Measurements from ENCODE around the gene EFCAB13.

EFCAB13 gene

DNA sequence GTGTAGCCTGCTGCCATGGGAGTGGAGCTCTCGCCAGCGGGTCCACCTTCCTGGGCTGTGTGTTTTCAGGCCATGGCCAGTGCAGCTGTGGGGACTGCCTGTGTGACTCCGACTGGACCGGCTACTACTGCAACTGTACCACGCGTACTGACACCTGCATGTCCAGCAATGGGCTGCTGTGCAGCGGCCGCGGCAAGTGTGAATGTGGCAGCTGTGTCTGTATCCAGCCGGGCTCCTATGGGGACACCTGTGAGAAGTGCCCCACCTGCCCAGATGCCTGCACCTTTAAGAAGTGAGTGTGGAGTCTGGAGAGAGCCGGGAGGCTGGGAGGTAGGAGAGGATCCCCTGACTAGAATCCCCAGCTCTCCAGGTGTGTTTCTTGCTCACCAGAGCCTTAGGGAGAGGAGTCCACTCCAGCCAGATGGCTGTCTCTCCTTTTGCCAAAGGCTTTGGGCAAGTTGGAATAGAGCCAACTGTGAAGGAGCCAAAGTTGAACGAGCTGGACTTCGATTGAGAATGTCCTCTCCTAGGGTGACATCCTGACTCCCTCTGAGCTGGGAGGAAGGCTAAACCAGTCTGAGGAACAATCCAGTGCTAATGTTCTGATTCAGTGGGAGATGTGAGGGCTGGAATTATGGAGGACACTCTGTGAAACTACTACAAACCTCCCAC lies 24.4 kb upstream of the EFCAB13 start:
- H3K27me3 ChIP-seq (ENCODE audit: insufficient read depth, low read length), result no peaks in the 10 kb centered on the region
- H2AFZ ChIP-seq (ENCODE audit: low read depth, low read length), result no peak overlapping the region
- H3K36me3 ChIP-seq (ENCODE audit: insufficient read depth, low read length), result no peaks in the 10 kb centered on the region
- H3K9me3 ChIP-seq (ENCODE audit: low read length), result peaks cover 12% of the 10 kb centered on the region
- H3K4me3 ChIP-seq (ENCODE audit: low read length), result no peak overlapping the region
- peaks cover 11% of the 10 kb centered on the region for H3K4me1 ChIP-seq (ENCODE audit: insufficient read depth, low read length)

DNA sequence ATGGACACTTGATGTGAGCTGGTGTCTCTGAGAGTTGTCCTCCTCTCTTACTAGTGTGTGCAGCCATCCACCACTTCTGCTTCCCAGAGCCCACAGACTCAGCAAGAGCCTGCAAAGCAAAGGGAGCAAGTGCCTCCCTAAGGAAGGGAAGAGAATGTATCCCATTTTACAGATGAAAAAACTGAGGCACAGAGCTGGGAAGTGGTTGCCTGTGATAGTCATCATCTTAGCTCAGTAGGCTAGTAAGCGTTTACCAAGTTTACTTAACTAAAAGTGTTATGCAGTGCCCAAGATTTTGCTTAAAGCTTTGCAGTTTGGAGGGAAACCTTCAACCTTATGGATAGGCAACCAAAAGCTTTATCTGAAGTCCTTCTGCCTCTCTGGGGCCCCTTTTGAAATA lies 23.0 kb upstream of the EFCAB13 start:
- H3K4me3 ChIP-seq (ENCODE audit: low read length), result no peak overlapping the region
- H3K27me3 ChIP-seq (ENCODE audit: insufficient read depth, low read length), result no peaks in the 10 kb centered on the region
- peaks cover 4% of the 10 kb centered on the region for H3K4me1 ChIP-seq (ENCODE audit: insufficient read depth, low read length)
- H3K9me3 ChIP-seq (ENCODE audit: low read length), result peaks cover 12% of the 10 kb centered on the region
- H3K36me3 ChIP-seq (ENCODE audit: insufficient read depth, low read length), result no peaks in the 10 kb centered on the region
- no peak overlapping the region for H2AFZ ChIP-seq (ENCODE audit: low read depth, low read length)

DNA sequence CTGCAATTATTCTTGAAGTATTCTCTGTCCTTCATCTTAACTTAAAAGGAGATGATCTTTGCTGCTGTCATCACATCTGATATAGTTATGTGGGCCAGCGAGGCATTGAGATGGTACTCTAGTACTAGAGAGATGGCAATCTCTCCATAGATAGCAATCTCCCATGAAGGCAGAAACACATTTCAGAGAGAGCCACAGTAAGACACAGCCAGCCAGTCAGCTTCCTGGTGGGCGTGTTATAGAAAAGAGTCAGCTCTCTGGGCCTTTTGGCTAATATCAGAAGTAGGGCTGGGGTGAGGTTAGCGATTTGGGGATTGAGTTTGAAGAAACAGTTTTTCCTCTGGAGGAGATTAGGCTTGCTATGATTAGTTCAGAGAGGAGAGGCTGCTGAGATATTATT lies 22.6 kb upstream of the EFCAB13 start:
- Histone ChIP-seq H3K4me1 (ENCODE audit: insufficient read depth, low read length) (peaks cover under 1% of the 10 kb centered on the region), H3K27me3 (ENCODE audit: insufficient read depth, low read length) (no peaks in the 10 kb centered on the region), H3K4me3 (ENCODE audit: low read length) (no peak overlapping the region), H3K9me3 (ENCODE audit: low read length) (peaks cover 12% of the 10 kb centered on the region), H2AFZ (ENCODE audit: low read depth, low read length) (no peak overlapping the region), H3K36me3 (ENCODE audit: insufficient read depth, low read length) (no peaks in the 10 kb centered on the region)

DNA sequence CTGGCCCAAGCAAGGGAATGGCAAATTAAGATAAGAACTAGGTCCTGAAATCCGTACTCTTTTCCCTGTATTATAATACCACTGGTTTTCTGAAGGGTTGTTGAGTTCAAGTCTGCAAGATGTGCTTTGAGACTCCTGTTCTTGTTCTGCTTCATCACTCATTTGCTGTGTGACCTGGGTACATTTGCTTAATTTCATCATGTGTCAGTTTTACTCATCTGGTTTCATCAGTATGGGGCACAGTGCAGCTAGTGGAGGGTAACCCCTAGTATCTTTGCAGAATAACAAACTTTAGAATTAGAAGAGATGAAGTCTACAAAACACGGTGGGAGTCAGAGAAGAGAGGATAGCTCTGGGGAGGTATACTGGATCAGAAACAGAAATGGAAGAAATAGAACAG lies 21.9 kb upstream of the EFCAB13 start:
- H3K9me3 ChIP-seq (ENCODE audit: low read length), result peaks cover 12% of the 10 kb centered on the region
- H3K36me3 ChIP-seq (ENCODE audit: insufficient read depth, low read length), result no peaks in the 10 kb centered on the region
- no peak overlapping the region for H3K4me3 ChIP-seq (ENCODE audit: low read length)
- no peaks in the 10 kb centered on the region for H3K27me3 ChIP-seq (ENCODE audit: insufficient read depth, low read length)
- no peak overlapping the region for H2AFZ ChIP-seq (ENCODE audit: low read depth, low read length)
- no peaks in the 10 kb centered on the region for H3K4me1 ChIP-seq (ENCODE audit: insufficient read depth, low read length)

DNA sequence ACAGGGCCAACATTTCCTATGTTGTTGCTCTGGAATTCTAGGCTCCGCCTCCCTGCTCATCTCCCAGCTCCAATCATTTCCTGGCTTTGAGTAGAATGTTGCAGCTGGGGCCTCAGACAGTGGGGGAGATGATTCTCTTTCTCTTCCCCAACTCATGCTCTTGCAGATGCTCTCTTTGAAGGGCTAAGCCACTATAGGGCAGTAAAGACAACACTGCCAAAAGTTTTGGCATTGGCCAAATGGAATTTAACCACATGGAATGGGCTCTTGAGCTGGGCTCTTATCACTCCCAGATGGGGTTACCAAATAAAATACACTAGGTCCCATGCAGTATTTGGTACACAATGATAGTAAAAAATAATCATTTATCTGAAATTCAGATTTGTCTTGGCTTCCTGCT lies 19.6 kb upstream of the EFCAB13 start:
- Histone ChIP-seq H3K9me3 (ENCODE audit: low read length) (peaks cover 11% of the 10 kb centered on the region), H3K4me1 (ENCODE audit: insufficient read depth, low read length) (no peaks in the 10 kb centered on the region), H3K36me3 (ENCODE audit: insufficient read depth, low read length) (no peaks in the 10 kb centered on the region), H3K4me3 (ENCODE audit: low read length) (no peak overlapping the region), H3K27me3 (ENCODE audit: insufficient read depth, low read length) (no peaks in the 10 kb centered on the region), H2AFZ (ENCODE audit: low read depth, low read length) (no peak overlapping the region)

DNA sequence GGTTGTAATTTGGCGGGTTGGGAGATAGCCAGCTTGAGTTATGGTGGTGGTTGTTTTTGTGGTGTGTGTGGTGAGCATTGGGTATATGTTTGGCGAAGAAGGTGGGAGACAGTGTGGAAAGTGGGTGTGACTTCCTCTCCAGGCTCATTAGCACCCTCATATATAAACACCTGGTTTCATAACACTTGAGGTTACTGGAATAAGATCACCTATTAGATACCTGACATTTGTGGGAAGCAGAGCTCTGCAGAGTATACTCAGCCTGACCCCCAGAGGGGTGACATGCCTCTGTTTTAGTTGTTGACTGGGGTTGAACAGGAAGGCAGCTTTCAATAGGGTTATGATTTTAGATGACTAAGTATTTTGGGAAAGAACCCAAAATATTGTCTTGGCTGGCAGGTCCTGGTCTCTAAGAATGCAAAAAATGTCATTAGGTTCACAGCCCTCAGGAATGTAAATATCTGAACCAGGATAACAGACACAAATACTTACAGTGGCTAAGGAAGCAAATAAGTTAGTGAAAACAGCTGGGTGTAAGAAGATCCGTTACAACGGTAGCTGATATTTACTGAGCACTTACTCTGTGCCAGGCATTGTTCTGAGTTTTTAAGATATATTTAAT lies 18.3 kb upstream of the EFCAB13 start:
- Histone ChIP-seq H3K27me3 (ENCODE audit: insufficient read depth, low read length) (no peaks in the 10 kb centered on the region), H3K9me3 (ENCODE audit: low read length) (peaks cover 8% of the 10 kb centered on the region), H3K4me3 (ENCODE audit: low read length) (no peak overlapping the region), H3K36me3 (ENCODE audit: insufficient read depth, low read length) (no peaks in the 10 kb centered on the region), H2AFZ (ENCODE audit: low read depth, low read length) (no peak overlapping the region), H3K4me1 (ENCODE audit: insufficient read depth, low read length) (no peaks in the 10 kb centered on the region)

DNA sequence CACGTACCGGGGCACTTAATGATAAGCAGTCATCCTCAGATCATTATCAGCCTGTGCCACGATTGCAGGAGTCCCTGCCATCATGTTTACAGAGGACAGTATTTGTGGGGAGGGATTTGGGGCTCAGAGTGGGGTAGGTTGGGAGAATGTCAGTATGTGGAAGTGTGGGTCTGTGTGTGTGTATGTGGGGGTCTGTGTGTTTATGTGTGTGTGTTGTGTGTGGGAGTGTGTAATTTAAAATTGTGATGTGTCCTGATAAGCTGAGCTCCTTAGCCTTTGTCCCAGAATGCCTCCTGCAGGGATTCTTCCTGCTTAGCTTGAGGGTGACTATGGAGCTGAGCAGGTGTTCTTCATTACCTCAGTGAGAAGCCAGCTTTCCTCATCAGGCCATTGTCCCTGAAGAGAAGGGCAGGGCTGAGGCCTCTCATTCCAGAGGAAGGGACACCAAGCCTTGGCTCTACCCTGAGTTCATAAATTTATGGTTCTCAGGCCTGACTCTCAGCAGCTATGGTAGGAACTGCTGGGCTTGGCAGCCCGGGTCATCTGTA lies 13.5 kb upstream of the EFCAB13 start:
- no peaks in the 10 kb centered on the region for H3K4me1 ChIP-seq (ENCODE audit: insufficient read depth, low read length)

DNA sequence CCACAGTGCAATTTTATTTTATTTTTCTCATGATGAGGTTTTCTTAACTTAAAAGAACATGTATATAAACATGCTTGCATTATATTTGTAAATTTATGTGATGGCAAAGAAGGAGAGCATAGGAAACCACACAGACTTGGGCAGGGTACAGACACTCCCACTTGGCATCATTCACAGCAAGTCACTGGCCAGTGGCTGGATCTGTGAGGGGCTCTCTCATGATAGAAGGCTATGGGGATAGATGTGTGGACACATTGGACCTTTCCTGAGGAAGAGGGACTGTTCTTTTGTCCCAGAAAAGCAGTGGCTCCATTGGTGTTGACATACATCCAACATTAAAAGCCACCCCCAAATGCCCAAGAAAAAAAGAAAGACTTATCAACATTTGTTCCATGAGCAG lies 12.3 kb upstream of the EFCAB13 start:
- H2AFZ ChIP-seq (ENCODE audit: low read depth, low read length), result no peak overlapping the region
- H3K27me3 ChIP-seq (ENCODE audit: insufficient read depth, low read length), result no peaks in the 10 kb centered on the region
- H3K4me1 ChIP-seq (ENCODE audit: insufficient read depth, low read length), result peaks cover 2% of the 10 kb centered on the region
- H3K36me3 ChIP-seq (ENCODE audit: insufficient read depth, low read length), result no peaks in the 10 kb centered on the region
- no peaks in the 10 kb centered on the region for H3K9me3 ChIP-seq (ENCODE audit: low read length)
- H3K4me3 ChIP-seq (ENCODE audit: low read length), result no peak overlapping the region

More for the DNA sequence above, 13.5 kb upstream of the EFCAB13 start:
- Histone ChIP-seq H2AFZ (ENCODE audit: low read depth, low read length) (no peak overlapping the region), H3K9me3 (ENCODE audit: low read length) (no peaks in the 10 kb centered on the region), H3K4me3 (ENCODE audit: low read length) (no peak overlapping the region), H3K27me3 (ENCODE audit: insufficient read depth, low read length) (no peaks in the 10 kb centered on the region), H3K36me3 (ENCODE audit: insufficient read depth, low read length) (no peaks in the 10 kb centered on the region)

DNA sequence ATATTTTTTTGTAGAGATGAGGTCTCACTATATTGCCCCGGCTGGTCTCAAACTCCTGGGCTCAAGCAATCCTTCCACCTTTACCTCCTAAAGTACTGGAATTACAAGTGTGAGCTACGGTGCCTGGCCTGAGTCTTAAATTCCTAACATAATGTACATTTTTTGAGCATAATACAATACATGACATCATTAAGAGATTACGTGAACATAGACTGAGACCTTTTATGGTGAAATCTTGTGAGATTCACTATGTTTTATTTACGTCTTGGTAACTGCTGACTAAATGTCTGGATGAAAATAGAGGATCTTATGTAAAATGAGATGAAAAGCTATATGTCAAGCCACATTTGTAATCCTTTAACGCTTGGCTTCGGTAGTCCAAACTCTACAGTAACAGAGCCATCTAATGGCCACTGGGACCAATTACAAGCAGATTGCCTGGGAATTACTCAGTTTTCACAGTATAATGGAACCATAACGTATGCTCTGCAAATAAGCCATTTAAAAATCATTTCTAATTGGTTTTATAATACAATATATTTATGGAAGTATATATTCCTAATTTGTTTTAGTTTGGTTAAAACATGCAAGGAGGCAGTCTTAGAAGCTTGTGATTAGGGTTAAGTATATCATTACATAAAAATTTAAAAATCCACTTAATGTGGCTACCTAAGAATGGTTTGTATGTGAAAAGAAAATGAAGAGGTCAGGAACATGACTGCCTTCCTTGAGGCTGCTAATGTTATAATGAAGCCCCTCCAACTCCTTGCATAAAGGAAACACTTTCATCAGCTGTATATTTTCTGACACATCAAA lies 8.1 kb upstream of the EFCAB13 start:
- Histone ChIP-seq H3K36me3 (ENCODE audit: insufficient read depth, low read length) (no peaks in the 10 kb centered on the region), H3K9me3 (ENCODE audit: low read length) (no peaks in the 10 kb centered on the region), H3K4me3 (ENCODE audit: low read length) (no peak overlapping the region), H2AFZ (ENCODE audit: low read depth, low read length) (no peak overlapping the region), H3K4me1 (ENCODE audit: insufficient read depth, low read length) (peaks cover 2% of the 10 kb centered on the region), H3K27me3 (ENCODE audit: insufficient read depth, low read length) (no peaks in the 10 kb centered on the region)

DNA sequence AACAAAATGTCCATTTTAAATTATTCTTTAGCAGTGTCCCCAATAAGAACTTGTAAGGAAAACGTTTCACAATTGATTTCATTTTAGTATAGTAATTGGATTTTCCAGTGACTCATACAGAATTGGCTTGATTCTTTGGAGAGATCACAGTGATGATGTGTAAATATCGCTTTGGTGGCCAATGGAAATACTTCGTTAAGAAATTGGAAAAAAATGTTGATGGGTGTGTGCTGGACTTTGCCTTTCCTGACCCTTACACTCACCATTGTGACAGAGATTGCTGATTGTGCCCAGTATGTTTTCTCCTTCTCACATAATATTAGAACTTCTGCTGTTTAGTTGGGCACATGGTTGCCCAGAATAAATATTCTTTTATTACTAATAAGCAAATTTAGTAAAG lies 7.4 kb upstream of the EFCAB13 start:
- no peak overlapping the region for H2AFZ ChIP-seq (ENCODE audit: low read depth, low read length)
- H3K4me1 ChIP-seq (ENCODE audit: insufficient read depth, low read length), result peaks cover 2% of the 10 kb centered on the region
- H3K27me3 ChIP-seq (ENCODE audit: insufficient read depth, low read length), result no peaks in the 10 kb centered on the region
- no peaks in the 10 kb centered on the region for H3K36me3 ChIP-seq (ENCODE audit: insufficient read depth, low read length)
- no peak overlapping the region for H3K4me3 ChIP-seq (ENCODE audit: low read length)
- no peaks in the 10 kb centered on the region for H3K9me3 ChIP-seq (ENCODE audit: low read length)

DNA sequence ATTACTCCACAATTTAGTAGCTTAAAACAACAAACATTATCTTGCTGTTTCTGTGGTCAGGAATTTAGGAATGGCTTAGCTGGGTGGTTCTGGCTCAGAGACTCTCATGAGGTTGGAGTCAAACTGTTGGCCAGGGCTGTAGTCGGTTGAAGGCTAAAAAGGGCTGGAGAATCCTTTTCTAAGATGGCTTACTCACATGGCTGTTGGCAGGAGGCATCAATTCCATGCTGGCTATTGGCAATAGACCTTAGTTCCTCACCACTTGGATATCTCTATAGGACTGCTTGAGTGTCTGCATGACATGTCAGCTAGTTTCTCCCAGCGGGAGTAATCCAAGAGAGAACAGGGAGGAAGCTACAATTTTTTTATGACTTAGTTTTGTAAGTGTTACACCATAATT lies 6.6 kb upstream of the EFCAB13 start:
- H3K4me1 ChIP-seq (ENCODE audit: insufficient read depth, low read length), result peaks cover 2% of the 10 kb centered on the region
- H3K9me3 ChIP-seq (ENCODE audit: low read length), result no peaks in the 10 kb centered on the region
- no peaks in the 10 kb centered on the region for H3K27me3 ChIP-seq (ENCODE audit: insufficient read depth, low read length)
- H3K36me3 ChIP-seq (ENCODE audit: insufficient read depth, low read length), result no peaks in the 10 kb centered on the region
- no peak overlapping the region for H3K4me3 ChIP-seq (ENCODE audit: low read length)
- no peak overlapping the region for H2AFZ ChIP-seq (ENCODE audit: low read depth, low read length)

DNA sequence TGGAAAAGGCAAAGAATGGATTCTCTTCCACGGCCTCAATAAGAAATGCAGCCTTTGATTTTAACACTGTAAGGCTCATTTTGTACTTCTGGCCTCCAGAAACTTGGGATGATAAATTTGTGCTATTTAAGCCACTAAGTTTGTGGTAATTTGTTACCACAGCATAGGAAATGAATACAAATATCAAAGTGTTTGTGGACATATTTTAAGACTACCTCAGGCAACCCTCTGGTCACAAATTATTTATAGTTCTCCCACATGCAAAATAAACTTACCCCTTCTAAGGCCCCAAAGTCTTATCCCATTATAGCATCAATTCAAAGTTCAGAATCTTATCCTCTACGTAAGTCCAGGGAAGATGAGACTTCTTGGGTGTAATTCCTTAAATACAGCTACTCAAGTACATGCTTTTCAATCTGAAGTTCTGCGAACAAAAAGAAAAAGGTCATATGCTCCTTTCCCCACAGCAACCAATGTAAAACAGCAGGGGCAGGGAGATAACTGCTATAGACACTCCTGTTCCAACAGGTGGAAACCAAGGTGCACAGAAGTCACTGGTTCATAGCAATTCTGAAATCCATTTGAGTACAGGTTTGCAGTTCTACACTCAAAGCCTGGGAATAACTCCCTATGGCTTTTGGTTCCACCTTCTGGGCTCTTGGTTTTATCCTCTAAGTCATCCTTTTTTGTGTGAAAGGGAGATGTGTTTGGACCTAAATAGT lies 5.4 kb upstream of the EFCAB13 start:
- H3K4me1 ChIP-seq (ENCODE audit: insufficient read depth, low read length), result peaks cover 2% of the 10 kb centered on the region
- no peaks in the 10 kb centered on the region for H3K27me3 ChIP-seq (ENCODE audit: insufficient read depth, low read length)
- no peaks in the 10 kb centered on the region for H3K9me3 ChIP-seq (ENCODE audit: low read length)
- no peaks in the 10 kb centered on the region for H3K36me3 ChIP-seq (ENCODE audit: insufficient read depth, low read length)
- no peak overlapping the region for H3K4me3 ChIP-seq (ENCODE audit: low read length)
- H2AFZ ChIP-seq (ENCODE audit: low read depth, low read length), result no peak overlapping the region

All from neuron (in vitro differentiated cells).